ES-I3 (cell line): ENCODE data around the gene TNFRSF25.
"Not testable (repeated sequence)": the region's sequence is repeated elsewhere in the genome, so short reads cannot be mapped to it uniquely, and the experiment has no call there.

Experiments
- H3K36me3 ChIP-seq: 2 replicates; pipeline ENCODE4 v1.6.1; 2013; ENCODE audit warnings: mild to moderate bottlenecking, low read length, control low read depth, moderate library complexity; ENCODE audit not compliant: insufficient read depth
- H3K4me1 ChIP-seq: 2 replicates; pipeline ENCODE4 v1.6.1; 2013; ENCODE audit warnings: mild to moderate bottlenecking, control low read depth, low read length; ENCODE audit not compliant: insufficient read depth
- H3K9ac ChIP-seq: 2 replicates; pipeline ENCODE4 v1.6.1; 2013; ENCODE audit warnings: low read depth, mild to moderate bottlenecking, low read length, moderate library complexity
- H3K9me3 ChIP-seq: 2 replicates; pipeline ENCODE4 v1.6.1; 2013; ENCODE audit warnings: mild to moderate bottlenecking, low read length, moderate library complexity; ENCODE audit not compliant: control insufficient read depth, insufficient read depth

Gene TNFRSF25

DNA sequence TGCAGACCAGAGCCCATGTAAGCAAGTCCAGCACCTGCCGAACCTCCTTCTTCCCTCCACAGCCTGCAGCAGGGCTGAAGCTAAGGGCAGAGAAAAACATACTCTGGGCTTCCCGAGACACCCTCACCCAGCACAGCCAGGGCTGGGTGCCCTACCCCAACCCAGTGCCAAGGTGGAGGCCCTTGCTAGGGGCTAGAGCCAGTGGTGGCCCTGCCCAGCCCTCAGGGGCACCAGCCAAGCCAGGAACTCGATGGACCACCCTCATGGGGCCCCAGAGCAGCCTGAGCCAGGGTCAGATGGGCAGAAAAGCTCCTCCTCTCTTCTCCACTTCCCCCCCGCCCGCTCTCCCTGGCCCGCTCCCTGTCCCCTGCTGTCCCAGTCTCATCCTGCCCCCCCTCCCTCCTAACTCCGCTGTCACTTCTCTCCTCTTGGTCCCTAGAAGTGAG lies 15.9 kb downstream of the TNFRSF25 start:
- H3K9ac ChIP-seq, result no peak overlapping the region
- H3K4me1 ChIP-seq, result peaks cover 13% of the 10 kb centered on the region; the same call in 1 of the 2 replicates
- H3K36me3 ChIP-seq, result no peaks in the 10 kb centered on the region
- no peaks in the 10 kb centered on the region for H3K9me3 ChIP-seq

DNA sequence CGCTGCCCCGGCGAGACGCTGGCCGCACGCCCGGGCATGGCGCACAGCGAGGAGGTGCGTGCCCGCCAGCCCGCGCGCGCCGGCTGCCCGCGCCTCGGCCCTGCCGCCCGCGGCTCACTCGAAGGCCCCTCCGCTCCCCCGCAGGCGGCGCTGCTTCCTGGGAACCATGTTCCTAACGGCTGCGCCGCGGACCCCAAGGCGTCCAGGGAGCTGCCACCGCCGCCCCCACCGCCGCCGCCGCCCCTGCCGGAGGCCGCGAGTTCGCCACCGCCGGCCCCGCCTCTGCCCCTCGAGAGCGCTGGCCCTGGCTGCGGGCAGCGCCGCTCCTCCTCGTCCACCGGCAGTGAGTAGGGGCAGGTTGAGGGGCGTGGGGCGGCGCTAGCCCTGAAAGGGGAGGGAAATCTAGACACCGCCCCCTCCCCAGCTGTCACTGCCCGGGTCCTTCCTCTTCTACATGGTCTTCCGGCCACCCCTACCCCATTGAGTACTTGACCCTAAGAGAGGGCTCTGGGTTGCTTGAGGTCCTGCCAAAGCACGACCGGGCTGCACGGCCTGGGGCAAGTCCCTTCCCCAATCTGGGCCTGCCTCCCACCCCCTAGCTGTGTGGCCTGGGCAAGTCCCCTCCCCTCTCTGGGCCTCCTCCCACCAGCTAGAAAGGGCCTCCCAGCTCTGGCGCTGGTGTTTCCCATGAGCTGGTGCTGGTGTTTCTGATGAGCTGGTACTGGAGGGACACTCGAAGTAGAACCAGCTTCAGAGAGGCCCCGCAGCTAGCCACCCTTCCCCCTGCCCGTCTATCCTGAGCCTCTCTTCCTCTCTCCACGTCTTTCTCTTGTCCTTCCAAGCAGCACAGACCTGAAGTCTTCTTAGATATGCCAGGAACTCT lies 17.0 kb downstream of the TNFRSF25 start:
- H3K4me1 ChIP-seq, result peaks cover 13% of the 10 kb centered on the region; the same call in 1 of the 2 replicates
- no peaks in the 10 kb centered on the region for H3K36me3 ChIP-seq
- H3K9ac ChIP-seq, result peak overlapping the region; percentile 45
- no peaks in the 10 kb centered on the region for H3K9me3 ChIP-seq

DNA sequence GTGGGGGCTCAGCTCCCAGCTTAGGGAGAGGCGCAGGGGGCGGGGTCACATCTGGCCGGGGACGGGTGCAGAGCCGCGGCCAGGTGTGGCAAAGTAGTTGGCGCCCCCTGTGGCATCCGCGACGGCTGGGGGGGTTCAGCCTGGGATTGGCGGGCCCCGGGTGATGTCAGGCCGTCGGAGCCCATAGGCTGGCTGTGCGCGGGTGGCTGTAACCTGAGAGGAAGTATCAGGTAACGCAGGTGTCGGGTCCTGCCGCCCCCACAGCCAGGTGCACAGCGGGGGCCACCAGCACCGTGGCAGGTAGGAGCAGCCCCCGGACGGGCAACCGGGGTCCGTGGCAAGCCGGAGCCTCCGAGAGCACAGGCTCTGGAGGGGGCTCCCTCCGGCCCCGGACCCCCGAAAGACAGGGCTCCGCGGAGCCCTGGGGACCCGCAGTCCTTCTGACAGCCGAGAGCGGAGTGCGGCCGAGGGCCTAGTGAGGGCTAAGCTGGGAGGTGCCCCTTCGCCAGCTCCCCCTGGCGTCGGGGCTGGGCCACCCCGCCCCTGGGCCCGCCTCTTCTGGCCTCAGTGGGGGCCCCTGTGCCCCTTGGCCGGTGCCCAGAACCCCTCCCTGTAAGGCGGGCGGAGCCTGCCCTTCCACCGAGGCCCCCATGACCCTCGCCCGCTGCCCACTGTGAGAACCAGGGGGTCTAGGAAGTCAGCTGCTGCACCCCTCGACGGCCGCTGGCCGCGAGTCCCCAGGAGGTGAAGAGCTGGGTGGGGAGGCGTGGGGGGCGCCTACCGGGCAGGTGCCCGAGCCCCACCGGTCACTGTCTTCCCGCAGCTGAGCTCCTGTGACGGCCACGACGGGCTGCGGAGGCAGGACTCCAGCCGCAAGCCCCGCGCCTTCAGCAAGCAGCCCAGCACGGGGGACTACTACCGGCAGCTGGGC lies 17.9 kb downstream of the TNFRSF25 start:
- Histone ChIP-seq H3K4me1 (peaks cover 13% of the 10 kb centered on the region; the same call in 1 of the 2 replicates), H3K9me3 (no peaks in the 10 kb centered on the region)

DNA sequence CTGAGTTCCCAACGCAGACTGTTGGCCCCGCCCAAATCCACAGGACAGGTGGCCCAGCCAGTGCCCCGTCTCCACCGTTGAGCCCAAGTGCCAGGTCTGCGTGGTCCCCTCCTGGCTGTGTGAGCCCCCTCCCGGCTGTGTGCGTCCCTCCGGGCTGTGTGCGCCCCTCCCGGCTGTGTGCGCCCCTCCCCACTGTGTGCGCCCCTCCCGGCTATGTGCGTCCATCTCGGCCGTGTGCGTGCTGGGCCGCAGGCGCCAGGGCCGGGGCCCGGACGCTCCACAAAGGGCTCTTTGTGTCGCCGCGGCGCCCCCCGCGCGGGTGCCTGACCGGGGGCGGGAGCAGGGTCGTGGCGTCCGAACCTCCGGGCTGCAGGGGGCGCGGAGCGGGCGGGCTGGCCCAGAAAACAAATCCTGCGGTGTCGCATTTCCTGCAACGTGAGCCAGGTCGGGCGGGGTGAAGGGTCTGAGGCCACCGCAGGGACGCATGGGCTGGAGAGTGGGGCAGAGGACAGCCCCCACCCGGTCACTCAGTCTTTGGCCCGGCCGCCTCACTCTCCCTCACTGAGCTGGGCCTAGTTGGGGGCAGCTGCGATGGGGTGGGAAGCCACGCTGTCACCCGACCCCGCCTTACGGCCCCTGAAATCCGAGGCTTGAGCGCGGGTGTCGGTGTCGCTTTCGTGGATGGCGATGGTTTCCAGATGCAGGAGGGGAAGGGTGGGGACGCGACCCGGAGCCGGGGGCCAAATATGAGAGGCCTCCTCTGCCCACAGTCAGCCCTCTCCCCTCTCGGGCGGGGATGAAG lies 18.8 kb downstream of the TNFRSF25 start:
- Histone ChIP-seq H3K9ac (peak overlapping the region; percentile 45), H3K9me3 (no peaks in the 10 kb centered on the region), H3K36me3 (no peaks in the 10 kb centered on the region), H3K4me1 (peaks cover 13% of the 10 kb centered on the region; the same call in 1 of the 2 replicates)

More for the DNA sequence above, 17.9 kb downstream of the TNFRSF25 start:
- H3K9ac ChIP-seq, result peak overlapping the region; percentile 45
- no peaks in the 10 kb centered on the region for H3K36me3 ChIP-seq

DNA sequence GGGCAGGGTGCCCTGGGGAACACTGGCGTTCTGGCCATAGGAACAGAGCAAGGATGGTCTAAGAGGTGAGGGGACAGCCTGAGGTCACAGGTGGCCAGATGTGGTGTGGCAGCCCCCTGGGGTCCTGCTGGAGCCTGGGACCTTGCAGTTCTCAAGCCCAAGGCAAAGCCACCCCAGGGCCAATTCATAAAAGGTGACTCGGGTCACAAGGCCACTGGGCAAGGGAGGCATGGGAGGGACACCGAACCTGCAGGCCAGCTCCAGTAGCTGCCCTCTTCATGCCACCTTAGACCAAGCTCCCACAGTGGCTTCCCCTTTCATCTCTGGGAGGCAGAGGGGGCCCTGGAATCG lies 19.3 kb downstream of the TNFRSF25 start:
- H3K9ac ChIP-seq, result peak overlapping the region; percentile 45; the same call in 1 of the 2 replicates

DNA sequence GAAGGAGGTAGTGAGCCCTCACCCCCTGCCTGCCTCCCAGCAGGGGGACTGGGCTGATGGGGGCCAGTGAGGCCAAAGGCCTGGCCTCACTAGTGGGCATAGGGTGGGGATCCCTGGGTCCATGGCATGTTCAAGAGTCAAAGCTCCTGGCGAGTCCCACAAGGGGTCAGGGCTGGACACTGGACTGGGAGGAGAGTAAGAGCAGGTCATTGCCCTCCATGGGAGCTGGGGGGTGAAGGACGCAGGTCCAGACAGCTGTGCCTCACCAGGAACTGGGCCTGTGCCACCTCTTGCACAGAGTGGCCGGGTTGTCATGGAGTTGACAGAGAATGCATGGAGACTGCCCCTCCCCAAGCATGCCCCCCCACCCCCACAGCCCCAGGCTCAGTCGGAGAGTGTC lies 20.0 kb downstream of the TNFRSF25 start:
- H3K9ac ChIP-seq, H3K9me3 ChIP-seq, H3K36me3 ChIP-seq: not testable (repeated sequence)
- peaks cover 13% of the 10 kb centered on the region; the same call in 1 of the 2 replicates for H3K4me1 ChIP-seq

More for the DNA sequence above, 19.3 kb downstream of the TNFRSF25 start:
- Histone ChIP-seq H3K4me1 (peaks cover 13% of the 10 kb centered on the region; the same call in 1 of the 2 replicates), H3K9me3 (no peaks in the 10 kb centered on the region), H3K36me3 (no peaks in the 10 kb centered on the region)

DNA sequence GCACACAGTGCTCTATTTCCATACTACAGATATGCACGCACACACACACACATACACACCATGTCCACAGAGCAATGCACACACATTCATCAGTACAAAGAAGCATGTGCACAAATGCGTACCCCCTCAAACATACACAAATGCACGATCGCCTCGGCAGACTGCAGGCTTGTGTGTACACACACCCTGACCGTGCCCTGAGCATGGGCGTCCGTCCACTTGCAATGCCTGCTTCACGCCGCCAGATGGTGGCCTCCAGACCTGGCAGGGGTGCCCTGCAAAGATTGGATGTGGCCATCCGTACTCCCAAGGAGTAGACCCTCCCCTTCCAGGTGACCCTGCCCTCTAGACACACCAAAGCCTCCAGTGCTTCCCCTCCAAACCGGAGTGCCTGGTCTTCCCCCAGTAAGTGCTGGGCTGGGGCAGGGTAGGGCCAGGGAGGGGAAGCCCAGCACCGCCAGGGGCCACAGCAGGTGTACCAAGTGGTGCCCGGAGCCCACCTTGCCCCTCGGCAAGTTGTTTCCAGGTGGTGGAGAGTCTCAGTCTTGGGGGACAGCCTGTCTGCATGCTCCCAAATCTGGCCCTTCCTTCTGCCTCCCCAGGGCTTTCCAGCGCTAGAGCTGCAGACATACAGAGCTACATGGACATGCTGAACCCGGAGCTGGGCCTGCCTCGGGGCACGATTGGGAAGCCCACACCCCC lies 20.8 kb downstream of the TNFRSF25 start:
- H3K9ac ChIP-seq, result no peak overlapping the region
- H3K36me3 ChIP-seq, result no peaks in the 10 kb centered on the region
- peaks cover 13% of the 10 kb centered on the region; the same call in 1 of the 2 replicates for H3K4me1 ChIP-seq
- H3K9me3 ChIP-seq, result no peaks in the 10 kb centered on the region

DNA sequence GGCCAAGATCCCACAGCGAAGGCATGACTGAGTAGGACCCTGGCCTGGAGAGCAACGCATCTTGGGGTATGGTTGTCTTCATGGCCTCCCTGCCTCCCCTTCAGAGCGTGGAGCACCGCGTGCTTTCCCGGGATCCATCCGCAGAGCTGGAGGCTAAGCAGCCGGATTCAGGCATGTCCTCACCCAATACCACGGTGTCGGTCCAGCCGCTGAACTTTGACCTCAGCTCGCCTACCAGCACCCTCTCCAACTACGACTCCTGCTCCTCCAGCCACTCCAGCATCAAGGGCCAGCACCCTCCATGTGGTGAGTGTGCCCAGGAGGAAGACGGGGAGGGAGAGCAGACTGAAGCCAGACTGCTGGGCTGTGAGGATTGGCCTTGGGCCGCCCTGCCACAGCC lies 21.6 kb downstream of the TNFRSF25 start:
- H3K9me3 ChIP-seq, result no peaks in the 10 kb centered on the region
- no peaks in the 10 kb centered on the region for H3K36me3 ChIP-seq
- H3K4me1 ChIP-seq, result peaks cover 6% of the 10 kb centered on the region; the same call in 1 of the 2 replicates
- no peak overlapping the region for H3K9ac ChIP-seq

DNA sequence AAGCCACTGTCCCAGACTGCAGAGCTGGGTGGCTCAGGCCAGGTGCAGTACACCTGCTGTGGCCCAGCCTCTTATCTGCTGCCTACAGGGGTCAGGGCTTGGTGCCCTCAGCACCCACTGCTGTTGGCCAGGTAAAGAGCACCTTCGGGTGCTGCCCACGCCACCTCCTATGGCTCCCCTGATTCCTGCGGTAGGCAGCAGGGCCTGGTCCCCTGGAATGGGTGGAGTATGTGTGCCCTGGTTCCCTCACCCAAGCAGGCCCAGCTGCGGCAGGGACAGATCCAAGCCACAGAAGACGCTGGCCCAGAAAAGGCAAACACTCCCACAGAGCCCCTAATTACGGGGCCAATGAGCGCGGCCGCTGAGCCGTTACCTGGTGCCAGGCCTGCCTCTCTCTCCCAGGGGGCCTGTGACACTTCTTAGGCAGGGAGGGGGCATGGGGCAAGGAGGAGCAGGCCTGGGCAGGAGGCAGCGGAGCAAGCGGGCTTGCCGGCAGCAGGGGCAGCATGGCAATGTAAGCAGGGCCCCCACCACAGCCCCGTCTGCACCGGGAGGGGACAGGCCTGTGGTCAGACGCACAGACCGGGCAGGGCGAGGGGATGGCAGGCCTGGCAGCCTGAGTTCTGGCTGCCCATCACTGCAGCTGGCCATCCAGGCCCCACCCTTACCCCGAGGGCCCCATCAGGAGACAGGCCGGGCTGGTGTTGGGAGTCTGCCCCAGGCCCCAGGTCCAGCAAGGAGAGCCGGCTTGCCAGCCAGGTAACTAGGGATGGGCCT lies 22.4 kb downstream of the TNFRSF25 start:
- Histone ChIP-seq H3K9ac (no peak overlapping the region), H3K9me3 (no peaks in the 10 kb centered on the region), H3K36me3 (no peaks in the 10 kb centered on the region), H3K4me1 (peaks cover 5% of the 10 kb centered on the region; the same call in 1 of the 2 replicates)

DNA sequence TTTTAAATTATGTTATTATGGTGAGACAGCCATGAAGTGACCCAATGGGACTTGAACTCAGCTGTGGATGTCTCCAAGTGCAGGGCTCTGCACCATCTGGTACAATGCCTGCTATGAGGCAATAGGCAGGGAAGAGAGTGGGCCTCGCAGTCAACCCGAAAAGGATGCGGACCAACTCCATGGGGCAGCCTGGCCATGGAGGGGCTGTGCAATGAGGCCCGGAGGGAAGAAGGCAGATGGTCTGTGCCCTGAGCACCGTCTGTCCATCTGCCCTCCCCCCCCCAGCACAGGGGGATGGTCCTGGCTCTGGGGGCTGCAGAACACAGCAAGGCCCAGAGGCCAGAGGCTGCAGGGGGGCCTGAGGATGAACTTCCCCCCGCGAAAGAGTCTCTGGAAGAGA lies 24.4 kb downstream of the TNFRSF25 start:
- no peak overlapping the region for H3K9ac ChIP-seq
- H3K4me1 ChIP-seq, result peaks cover 2% of the 10 kb centered on the region; the same call in 1 of the 2 replicates
- H3K36me3 ChIP-seq, result no peaks in the 10 kb centered on the region
- no peaks in the 10 kb centered on the region for H3K9me3 ChIP-seq

DNA sequence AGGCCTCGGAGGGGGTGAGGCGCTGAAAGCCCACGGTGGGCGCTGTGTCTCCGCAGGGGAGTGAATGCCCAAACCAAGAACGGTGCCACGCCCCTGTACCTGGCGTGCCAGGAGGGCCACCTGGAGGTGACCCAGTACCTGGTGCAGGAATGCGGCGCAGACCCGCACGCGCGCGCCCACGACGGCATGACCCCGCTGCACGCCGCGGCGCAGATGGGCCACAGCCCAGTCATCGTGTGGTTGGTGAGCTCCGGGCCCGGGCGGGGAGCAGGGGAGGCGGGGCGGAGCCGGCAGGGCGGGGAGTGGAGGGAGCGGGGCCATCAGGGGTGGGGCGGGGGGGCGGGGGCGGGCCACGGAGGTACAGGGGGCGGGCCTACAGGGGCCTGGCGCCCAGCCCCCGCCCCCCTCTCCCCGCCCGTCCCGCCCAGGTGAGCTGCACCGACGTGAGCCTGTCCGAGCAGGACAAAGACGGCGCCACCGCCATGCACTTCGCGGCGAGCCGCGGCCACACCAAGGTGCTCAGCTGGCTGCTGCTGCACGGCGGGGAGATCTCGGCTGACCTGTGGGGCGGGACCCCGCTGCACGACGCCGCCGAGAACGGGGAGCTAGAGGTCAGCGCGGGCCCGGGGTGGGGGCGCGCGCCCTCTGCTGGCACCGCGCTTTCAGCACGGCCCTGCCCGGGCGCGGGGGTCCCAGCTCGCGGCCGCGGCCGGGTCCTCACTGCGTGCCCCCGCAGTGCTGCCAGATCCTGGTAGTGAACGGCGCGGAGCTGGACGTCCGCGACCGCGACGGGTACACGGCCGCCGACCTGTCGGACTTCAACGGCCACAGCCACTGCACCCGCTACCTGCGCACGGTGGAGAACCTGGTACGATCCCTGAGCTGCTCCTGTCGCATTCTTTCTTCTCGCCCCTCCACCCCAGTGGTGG lies 25.5 kb downstream of the TNFRSF25 start:
- Histone ChIP-seq H3K36me3 (no peaks in the 10 kb centered on the region), H3K9me3 (no peaks in the 10 kb centered on the region), H3K9ac (peak overlapping the region; percentile 47; the same call in 1 of the 2 replicates), H3K4me1 (no peaks in the 10 kb centered on the region)

DNA sequence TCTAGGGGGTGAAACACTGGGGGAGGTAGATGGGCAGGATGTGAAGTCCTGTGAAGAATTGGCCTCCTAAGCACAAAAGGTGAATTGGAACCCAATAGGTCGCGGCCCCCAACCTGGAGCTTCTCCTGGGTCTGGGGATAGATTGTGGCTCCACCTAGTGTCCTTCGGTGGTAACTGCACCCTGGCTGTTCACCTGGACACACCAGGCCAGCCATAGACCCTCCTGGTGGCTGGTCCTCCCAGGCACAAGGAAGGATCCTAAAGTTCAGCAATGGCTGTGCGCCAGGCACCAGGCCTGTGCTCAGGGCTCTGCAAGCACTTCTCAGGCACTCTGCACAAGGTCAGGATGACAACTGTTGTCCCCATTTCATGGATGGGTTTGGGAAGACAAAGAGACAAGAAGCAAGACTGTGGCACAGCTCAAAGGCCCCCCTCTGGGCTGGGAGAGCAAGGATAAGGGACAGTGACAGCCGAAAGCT lies 27.9 kb downstream of the TNFRSF25 start:
- Histone ChIP-seq H3K9me3 (no peaks in the 10 kb centered on the region), H3K4me1 (no peaks in the 10 kb centered on the region), H3K36me3 (no peaks in the 10 kb centered on the region), H3K9ac (no peak overlapping the region)
